HEK293 (cell line): ENCODE results near the gene LAMTOR5.

ENCODE experiments used
- CTCF ChIA-PET: fragments of 350-600 bp; formaldehyde crosslinking; extraction: SDS; loops from one replicate; lab custom pipeline; 2021; ENCODE audit warnings: antibody characterized with exemption; lab: Yijun Ruan, JAX
- POLR2A ChIA-PET: fragments of 300-600 bp; formaldehyde crosslinking; extraction: SDS; loops from one replicate; lab custom pipeline; 2020; ENCODE audit warnings: antibody characterized with exemption, inconsistent platforms; lab: Yijun Ruan, JAX
- H3K27ac ChIP-seq: fragments of 200-500 bp; sonication (Bioruptor generic); 2 replicates; pipeline ENCODE4 v1.5.1; 2014; ENCODE audit warnings: low read depth, low read length, control low read depth, inconsistent platforms; ENCODE audit errors: extremely low read depth
- H3K36me3 ChIP-seq, 2 experiments: fragments of 200-500 bp in 1 of 2; sonication (Bioruptor generic) in 1 of 2; 1 replicate in 1 of 2; 2 replicates in 1 of 2; pipeline ENCODE4 v1.5.1; 2014 to 2017; ENCODE audit warnings: inconsistent platforms in 2 of 2, low read length in 2 of 2; ENCODE audit not compliant: control insufficient read depth in 2 of 2, insufficient read depth in 1 of 2
- H3K4me1 ChIP-seq: fragments of 200-500 bp; sonication (Bioruptor generic); 2 replicates; pipeline ENCODE4 v1.5.1; 2014; ENCODE audit warnings: mild to moderate bottlenecking, low read length, inconsistent platforms; ENCODE audit not compliant: control insufficient read depth, insufficient read depth
- H3K4me3 ChIP-seq: 2 replicates; pipeline ENCODE4 v1.5.1; 2011; ENCODE audit warnings: low read depth, mild to moderate bottlenecking, control low read depth, low read length, moderate library complexity
- H3K9me3 ChIP-seq: fragments of 200-500 bp; sonication (Bioruptor generic); 2 replicates; pipeline ENCODE4 v1.5.1; 2014; ENCODE audit warnings: low read depth, low read length, inconsistent platforms; ENCODE audit not compliant: control insufficient read depth, insufficient read depth
- BCL11B ChIP-seq: fragments of 450-650 bp; formaldehyde crosslinking; IDR thresholded peaks from 2 replicates; pipeline ENCODE4 v1.5.1; 2016; ENCODE audit warnings: low read depth, missing biosample characterization, missing genetic modification characterization
- SP2 ChIP-seq: fragments of 450-650 bp; formaldehyde crosslinking; IDR thresholded peaks from 2 replicates; pipeline ENCODE4 v1.5.1; 2016; ENCODE audit warnings: missing biosample characterization, missing genetic modification characterization
- ZIC2 ChIP-seq: fragments of 450-650 bp; formaldehyde crosslinking; IDR thresholded peaks from 2 replicates; pipeline ENCODE4 v1.5.1; 2016; ENCODE audit warnings: missing biosample characterization, missing genetic modification characterization
- ZNF133 ChIP-seq: fragments of 450-650 bp; formaldehyde crosslinking; IDR thresholded peaks from 2 replicates; pipeline ENCODE4 v1.5.1; 2016; ENCODE audit warnings: missing biosample characterization, missing genetic modification characterization
- ZNF146 ChIP-seq: fragments of 450-650 bp; formaldehyde crosslinking; IDR thresholded peaks from 2 replicates; pipeline ENCODE4 v1.5.1; 2016; ENCODE audit warnings: missing biosample characterization, missing genetic modification characterization
- ZNF169 ChIP-seq: fragments of 450-650 bp; formaldehyde crosslinking; IDR thresholded peaks from 2 replicates; pipeline ENCODE4 v1.5.1; 2016; ENCODE audit warnings: missing biosample characterization, missing genetic modification characterization
- ZNF274 ChIP-seq, 2 experiments: fragments of 200-500 bp in 1 of 2; fragments of 450-650 bp in 1 of 2; sonication (Bioruptor generic) in 1 of 2; formaldehyde crosslinking in 1 of 2; IDR thresholded peaks; 2 replicates each; pipeline versions ENCODE4 v1.5.1 to v1.6.1; 2014 to 2016; ENCODE audit warnings: borderline replicate concordance in 1 of 2, inconsistent platforms in 1 of 2, low read length in 1 of 2, missing biosample characterization in 1 of 2, missing genetic modification characterization in 1 of 2
- ZNF311 ChIP-seq: fragments of 450-650 bp; formaldehyde crosslinking; IDR thresholded peaks from 2 replicates; pipeline ENCODE4 v1.5.1; 2017; ENCODE audit warnings: missing biosample characterization, missing genetic modification characterization, borderline replicate concordance
- ZNF354C ChIP-seq: fragments of 450-650 bp; formaldehyde crosslinking; IDR thresholded peaks from 2 replicates; pipeline ENCODE4 v1.5.1; 2016; ENCODE audit warnings: missing biosample characterization, missing genetic modification characterization, low read depth, borderline replicate concordance
- ZNF585B ChIP-seq: fragments of 450-650 bp; formaldehyde crosslinking; IDR thresholded peaks from 2 replicates; pipeline ENCODE4 v1.5.1; 2016; ENCODE audit warnings: missing biosample characterization, missing genetic modification characterization
- ZNF623 ChIP-seq: fragments of 450-650 bp; formaldehyde crosslinking; IDR thresholded peaks from 2 replicates; pipeline ENCODE4 v1.5.1; 2016; ENCODE audit warnings: missing biosample characterization, missing genetic modification characterization
- ZNF701 ChIP-seq: fragments of 450-650 bp; formaldehyde crosslinking; IDR thresholded peaks from 2 replicates; pipeline ENCODE4 v1.5.1; 2016; ENCODE audit warnings: missing biosample characterization, missing genetic modification characterization
- ZNF747 ChIP-seq: fragments of 450-650 bp; formaldehyde crosslinking; IDR thresholded peaks from 2 replicates; pipeline ENCODE4 v1.5.1; 2016; ENCODE audit warnings: missing biosample characterization, missing genetic modification characterization
- ZNF837 ChIP-seq: fragments of 450-650 bp; formaldehyde crosslinking; IDR thresholded peaks from 2 replicates; pipeline ENCODE4 v1.5.1; 2016; ENCODE audit warnings: missing biosample characterization, missing genetic modification characterization
- ZNF843 ChIP-seq: fragments of 450-650 bp; formaldehyde crosslinking; IDR thresholded peaks from 2 replicates; pipeline ENCODE4 v1.5.1; 2016; ENCODE audit warnings: missing biosample characterization, missing genetic modification characterization
- ZXDB ChIP-seq: fragments of 450-650 bp; formaldehyde crosslinking; IDR thresholded peaks from 2 replicates; pipeline ENCODE4 v1.5.1; 2016; ENCODE audit warnings: missing biosample characterization, missing genetic modification characterization
- TF ChIP-seq, protein P1 (sequence below): fragments of 450-650 bp; formaldehyde crosslinking; IDR thresholded peaks from 2 replicates; pipeline ENCODE4 v1.5.1; 2016; ENCODE audit warnings: missing biosample characterization, missing genetic modification characterization
- TF ChIP-seq, protein P2 (sequence below): fragments of 450-650 bp; formaldehyde crosslinking; IDR thresholded peaks from 2 replicates; pipeline ENCODE4 v1.5.1; 2016; ENCODE audit warnings: missing biosample characterization, missing genetic modification characterization

The LAMTOR5 gene

DNA sequence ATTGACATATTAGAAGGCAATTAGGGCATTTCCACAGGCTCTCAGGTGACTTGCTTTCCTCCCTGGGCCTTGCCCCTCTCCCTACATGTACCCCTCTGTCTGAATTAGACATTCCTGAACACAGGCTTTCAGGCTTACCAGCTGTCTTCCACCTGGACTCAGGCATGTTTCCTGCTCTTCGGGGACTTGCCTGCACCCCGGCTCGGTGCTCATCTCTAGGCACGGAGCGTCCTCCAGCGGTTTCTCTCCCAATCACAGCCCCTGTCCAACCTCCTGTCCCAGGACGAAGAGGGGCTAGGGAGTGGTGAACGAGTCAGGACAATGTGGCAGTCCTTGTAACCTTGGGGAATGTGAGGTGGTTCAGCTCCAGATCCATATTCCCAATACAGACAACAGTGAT, 47.7 kb upstream of the LAMTOR5 start (continued):
- TF ChIP-seq, protein P1, sequence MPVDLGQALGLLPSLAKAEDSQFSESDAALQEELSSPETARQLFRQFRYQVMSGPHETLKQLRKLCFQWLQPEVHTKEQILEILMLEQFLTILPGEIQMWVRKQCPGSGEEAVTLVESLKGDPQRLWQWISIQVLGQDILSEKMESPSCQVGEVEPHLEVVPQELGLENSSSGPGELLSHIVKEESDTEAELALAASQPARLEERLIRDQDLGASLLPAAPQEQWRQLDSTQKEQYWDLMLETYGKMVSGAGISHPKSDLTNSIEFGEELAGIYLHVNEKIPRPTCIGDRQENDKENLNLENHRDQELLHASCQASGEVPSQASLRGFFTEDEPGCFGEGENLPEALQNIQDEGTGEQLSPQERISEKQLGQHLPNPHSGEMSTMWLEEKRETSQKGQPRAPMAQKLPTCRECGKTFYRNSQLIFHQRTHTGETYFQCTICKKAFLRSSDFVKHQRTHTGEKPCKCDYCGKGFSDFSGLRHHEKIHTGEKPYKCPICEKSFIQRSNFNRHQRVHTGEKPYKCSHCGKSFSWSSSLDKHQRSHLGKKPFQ: no peak
- no peak for TF ChIP-seq ZXDB (tag by site-specific recombination)

DNA sequence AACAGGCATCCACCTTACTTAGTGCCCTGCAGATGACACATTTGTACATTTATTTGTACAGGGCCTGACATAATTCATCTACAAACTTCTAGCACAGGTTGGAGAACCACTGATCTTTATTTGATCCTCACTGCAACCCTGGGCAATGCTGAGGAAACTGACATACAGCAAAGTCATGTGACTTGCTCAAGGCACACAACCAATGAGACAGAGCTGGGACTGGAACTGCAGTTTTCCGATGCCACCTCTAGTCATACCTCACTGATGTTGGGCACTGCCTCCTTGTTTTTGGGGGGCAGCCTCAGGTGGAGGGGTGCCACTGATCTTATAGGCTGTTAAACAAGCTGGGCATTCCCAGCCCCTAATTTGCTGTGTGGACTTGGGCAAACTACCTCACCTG, 46.8 kb upstream of the LAMTOR5 start:
- Histone ChIP-seq H3K9me3 (no peaks in the 10 kb centered on the region), H3K4me3 (no peak overlapping the region), H3K36me3 (no peaks in the 10 kb centered on the region), H3K27ac (no peak overlapping the region), H3K4me1 (no peaks in the 10 kb centered on the region)
- POLR2A ChIA-PET: no interaction called here
- CTCF ChIA-PET: interaction anchor here (1.7 to 15.5 kb wide), 4 partner anchors 41 to 251 kb away, joined by 7 to 305 read pairs (median 22); no protein-coding TSS in a partner anchor
- TF ChIP-seq ZNF311 (tag by site-specific recombination): no peak
- TF ChIP-seq ZNF701 (tag by site-specific recombination): no peak
- no peak for TF ChIP-seq ZNF623 (tag by site-specific recombination)
- TF ChIP-seq BCL11B (tag by site-specific recombination): no peak
- no peak for TF ChIP-seq ZNF133 (tag by site-specific recombination)
- TF ChIP-seq, protein P2, sequence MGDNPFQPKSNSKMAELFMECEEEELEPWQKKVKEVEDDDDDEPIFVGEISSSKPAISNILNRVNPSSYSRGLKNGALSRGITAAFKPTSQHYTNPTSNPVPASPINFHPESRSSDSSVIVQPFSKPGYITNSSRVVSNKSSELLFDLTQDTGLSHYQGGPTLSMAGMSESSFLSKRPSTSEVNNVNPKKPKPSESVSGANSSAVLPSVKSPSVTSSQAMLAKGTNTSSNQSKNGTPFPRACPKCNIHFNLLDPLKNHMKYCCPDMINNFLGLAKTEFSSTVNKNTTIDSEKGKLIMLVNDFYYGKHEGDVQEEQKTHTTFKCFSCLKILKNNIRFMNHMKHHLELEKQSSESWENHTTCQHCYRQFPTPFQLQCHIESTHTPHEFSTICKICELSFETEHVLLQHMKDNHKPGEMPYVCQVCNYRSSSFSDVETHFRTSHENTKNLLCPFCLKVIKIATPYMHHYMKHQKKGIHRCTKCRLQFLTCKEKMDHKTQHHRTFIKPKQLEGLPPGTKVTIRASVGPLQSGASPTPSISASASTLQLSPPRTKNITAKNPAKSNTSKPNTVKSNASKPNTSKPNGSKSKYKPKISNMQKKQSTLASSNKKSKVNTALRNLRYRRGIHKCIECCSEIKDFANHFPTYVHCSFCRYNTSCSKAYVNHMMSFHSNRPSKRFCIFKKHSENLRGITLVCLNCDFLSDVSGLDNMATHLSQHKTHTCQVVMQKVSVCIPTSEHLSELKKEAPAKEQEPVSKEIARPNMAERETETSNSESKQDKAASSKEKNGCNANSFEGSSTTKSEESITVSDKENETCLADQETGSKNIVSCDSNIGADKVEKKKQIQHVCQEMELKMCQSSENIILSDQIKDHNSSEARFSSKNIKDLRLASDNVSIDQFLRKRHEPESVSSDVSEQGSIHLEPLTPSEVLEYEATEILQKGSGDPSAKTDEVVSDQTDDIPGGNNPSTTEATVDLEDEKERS (tag by site-specific recombination): no peak

- no peak for TF ChIP-seq ZNF585B (tag by site-specific recombination)
- TF ChIP-seq ZNF274 (IDR thresholded peaks at IDR 0.05; ENCODE audit: low read length): no peak
- TF ChIP-seq ZNF274 (tag by site-specific recombination; IDR thresholded peaks at IDR 0.05; ENCODE audit: borderline replicate concordance): no peak
- no peak for TF ChIP-seq ZNF837 (tag by site-specific recombination)
- no peak for TF ChIP-seq ZNF169 (tag by site-specific recombination)
- peak; percentile 68 for TF ChIP-seq ZIC2
- TF ChIP-seq ZNF623 (tag by site-specific recombination): no peak
- TF ChIP-seq ZNF146 (tag by site-specific recombination): no peak
- TF ChIP-seq ZNF843: no peak
These were observed 46.3 kb upstream of the LAMTOR5 start for GRCh38 chr1:110453829-110454228.

DNA sequence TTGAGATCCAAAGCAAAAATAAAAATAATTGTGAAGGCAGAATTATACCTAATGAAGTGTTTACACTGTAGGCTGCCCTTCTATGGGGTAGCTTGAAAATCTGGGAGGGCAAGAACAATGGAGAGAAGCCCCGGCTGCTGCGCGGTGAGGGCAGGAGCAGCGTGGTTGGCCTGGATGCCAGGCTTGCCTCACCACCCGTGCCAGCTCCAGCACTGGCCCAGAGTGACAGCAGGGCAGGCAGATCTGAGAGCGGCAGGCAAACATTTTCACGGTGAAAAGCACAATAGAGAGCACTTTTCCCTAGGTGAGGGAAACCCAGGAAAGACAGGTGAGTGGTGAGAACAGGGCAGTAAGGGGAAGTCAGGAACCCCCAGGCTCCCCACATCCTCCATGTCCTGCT, 44.8 kb upstream of the LAMTOR5 start:
- TF ChIP-seq SP2 (tag by site-specific recombination) (no peak), ZNF354C (no peak), ZNF747 (tag by site-specific recombination) (no peak)
- no peaks in the 10 kb centered on the region for H3K9me3 ChIP-seq
- H3K27ac ChIP-seq: no peak overlapping the region
- H3K4me1 ChIP-seq: no peaks in the 10 kb centered on the region
- H3K36me3 ChIP-seq: no peaks in the 10 kb centered on the region
- no peak overlapping the region for H3K4me3 ChIP-seq
- ChIA-PET POLR2A (no interaction called here), CTCF (interaction anchor here (0.6 to 15.5 kb wide), 5 partner anchors 8 to 265 kb away, joined by 3 to 305 read pairs (median 10); no protein-coding TSS in a partner anchor)

More at GRCh38 chr1:110453829-110454228, 46.3 kb upstream of the LAMTOR5 start:
- no peak overlapping the region for H3K4me3 ChIP-seq
- H3K9me3 ChIP-seq: no peaks in the 10 kb centered on the region
- H3K36me3 ChIP-seq: no peaks in the 10 kb centered on the region
- ChIA-PET CTCF (interaction anchor here (0.7 to 15.5 kb wide), 4 partner anchors 41 to 251 kb away, joined by 3 to 305 read pairs (median 22); no protein-coding TSS in a partner anchor), POLR2A (no interaction called here)
- no peaks in the 10 kb centered on the region for H3K4me1 ChIP-seq
- no peak overlapping the region for H3K27ac ChIP-seq
